GM19239 (cell line): ENCODE measurements around the gene TAS1R3.

ENCODE experiments used
- DNase-seq: peaks from one replicate; pipeline ENCODE4 v3.0.0; 2011; ENCODE audit warnings: low spot score; ENCODE audit not compliant: insufficient read length
- FAIRE-seq: peaks from 2 replicates; lab custom pipeline; 2011; peaks lifted over from hg19 to GRCh38; lab: Jason Lieb, UNC

The TAS1R3 gene

GRCh38 chr1:1335792-1336248, 4.7 kb downstream of the TAS1R3 start:
- FAIRE-seq (no peak), DNase-seq (no peak)

GRCh38 chr1:1336446-1336845, 5.4 kb downstream of the TAS1R3 start:
- FAIRE-seq (no peak), DNase-seq (no peak)

DNA sequence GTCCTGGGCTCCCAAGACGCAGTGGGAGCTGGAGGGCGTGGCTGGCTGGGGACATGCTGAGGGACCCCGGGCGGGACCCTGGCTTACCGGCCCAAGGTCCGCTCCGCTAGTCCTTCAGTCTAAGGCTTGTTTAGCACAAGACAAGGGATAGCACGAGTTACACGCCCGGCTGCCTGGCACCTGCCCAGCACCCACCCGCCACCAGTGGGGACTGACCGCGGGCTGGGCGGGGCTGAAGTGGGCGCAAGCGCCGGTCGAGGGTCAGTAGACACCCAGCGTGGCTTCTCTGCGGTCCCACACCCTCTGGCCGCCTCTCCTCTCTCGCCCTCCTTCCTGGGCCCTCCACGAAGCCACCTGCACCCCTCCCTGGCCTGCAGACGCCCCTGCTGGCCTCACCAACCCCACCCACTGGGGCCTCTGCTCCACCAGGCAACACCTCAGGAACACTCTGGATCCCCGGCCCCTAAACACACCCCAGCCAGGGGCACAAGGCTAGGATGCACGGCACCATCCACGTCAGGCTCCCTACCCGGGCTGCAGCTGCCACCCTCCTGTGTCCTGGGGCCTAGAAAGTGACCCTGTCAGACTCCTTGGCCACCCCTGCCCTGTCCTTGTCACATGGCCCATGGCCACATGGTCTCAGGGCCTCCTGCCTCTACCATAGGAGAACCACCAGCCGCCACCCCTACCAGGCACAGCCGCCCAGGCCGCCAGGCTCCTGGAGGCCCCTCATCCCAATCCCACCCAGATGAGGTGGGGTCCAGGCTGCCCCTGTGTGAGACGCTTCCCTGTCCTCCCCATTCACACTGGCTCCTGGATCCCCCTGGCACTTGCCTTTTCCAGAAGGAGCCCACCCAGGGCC, 6.1 kb downstream of the TAS1R3 start:
- no peak for DNase-seq
- no peak for FAIRE-seq

- no peak for DNase-seq
- no peak for FAIRE-seq
These were observed 6.7 kb downstream of the TAS1R3 start for GRCh38 chr1:1337793-1338147.

DNA sequence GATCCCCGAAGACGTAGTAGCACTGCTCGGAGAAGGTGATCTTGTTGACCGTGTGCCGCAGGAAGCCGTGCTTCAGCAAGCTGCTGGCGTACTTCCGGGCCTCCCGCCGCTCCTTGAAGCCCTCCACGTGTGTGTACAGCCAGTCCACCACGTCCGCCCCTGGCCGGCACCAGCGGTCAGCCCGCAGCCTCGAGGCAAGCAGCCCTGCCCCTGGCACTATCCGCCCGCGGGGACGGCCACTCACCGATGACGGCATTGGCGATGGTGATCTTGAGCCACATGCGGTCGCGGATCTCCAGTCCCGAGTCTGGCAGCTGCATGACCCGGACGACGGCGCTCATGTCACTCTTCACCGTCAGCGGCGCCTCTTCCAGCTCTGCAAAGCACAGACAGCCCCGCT, 7.2 kb downstream of the TAS1R3 start:
- FAIRE-seq = no peak

DNA sequence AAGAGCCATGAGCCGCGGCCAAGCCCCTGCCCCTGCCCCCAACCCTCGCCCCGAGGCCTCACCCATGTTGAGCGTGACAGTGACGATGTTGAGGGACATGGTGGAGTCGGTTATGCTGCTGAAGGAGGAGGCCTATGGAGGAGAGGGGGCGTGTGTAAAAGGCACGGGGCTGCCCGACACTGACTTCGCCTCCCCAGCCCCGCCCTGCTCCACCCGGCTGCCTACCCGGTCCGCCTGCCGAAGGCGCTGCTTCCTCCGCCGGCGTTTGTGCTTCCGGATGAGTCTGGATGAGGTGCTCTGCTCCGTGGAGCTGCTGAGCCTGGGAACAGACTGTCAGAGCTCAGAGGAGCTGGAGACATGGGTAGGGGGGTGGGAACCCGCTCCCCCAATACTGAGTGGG, 9.1 kb downstream of the TAS1R3 start:
- FAIRE-seq (no peak), DNase-seq (no peak)

More for the DNA sequence above, 7.2 kb downstream of the TAS1R3 start:
- no peak for DNase-seq

GRCh38 chr1:1340791-1341548, 9.9 kb downstream of the TAS1R3 start:
- DNase-seq = no peak
- FAIRE-seq = no peak

DNA sequence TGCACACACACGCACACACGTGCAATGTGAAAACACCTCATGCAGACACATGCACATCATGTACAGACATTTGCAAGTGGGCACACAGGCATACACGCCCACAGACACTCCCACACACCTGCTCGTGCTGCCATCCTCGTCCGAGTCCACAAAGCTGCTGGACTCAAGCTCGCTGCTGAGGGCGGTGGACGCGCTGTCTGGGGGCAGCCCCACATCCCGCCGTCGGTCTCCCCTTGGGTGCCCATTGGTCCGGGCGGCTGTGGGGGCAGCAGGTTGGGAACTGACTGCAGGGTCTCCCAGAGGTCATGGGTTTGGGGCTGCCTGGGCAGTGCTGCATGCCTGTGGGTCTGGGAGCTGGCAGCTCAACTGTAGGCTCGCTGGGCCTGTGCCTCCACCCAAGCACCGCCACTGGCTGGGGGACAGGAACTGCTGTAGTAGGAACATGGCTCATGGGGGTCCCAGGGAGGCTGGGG, 10.5 kb downstream of the TAS1R3 start:
- DNase-seq (no peak), FAIRE-seq (no peak)

DNA sequence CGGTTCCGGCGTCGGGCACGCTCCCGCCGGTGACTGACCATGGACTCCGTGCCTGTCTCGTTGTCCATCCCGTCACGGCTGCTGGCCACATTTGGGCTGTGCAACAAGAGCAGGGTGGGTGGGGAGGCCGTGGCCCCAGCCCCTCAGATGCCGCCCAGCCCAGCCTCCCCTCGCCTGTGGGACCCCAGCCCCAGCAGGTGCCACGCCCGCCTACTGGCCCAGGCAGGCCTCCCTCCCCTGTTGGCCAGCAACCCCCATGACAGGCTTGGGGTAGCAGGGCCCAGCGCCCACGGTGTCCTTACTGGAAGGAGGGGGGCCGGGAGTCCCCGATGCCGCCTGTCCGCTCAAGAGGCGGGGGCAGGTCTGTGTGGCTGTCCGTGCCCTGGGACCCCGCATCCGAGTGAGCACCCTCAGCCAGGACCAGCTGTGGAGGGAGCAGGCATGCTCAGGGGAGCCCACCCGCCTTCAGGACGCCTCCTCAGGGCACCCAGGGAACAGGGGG, 11.0 kb downstream of the TAS1R3 start:
- no peak for DNase-seq
- no peak for FAIRE-seq

DNA sequence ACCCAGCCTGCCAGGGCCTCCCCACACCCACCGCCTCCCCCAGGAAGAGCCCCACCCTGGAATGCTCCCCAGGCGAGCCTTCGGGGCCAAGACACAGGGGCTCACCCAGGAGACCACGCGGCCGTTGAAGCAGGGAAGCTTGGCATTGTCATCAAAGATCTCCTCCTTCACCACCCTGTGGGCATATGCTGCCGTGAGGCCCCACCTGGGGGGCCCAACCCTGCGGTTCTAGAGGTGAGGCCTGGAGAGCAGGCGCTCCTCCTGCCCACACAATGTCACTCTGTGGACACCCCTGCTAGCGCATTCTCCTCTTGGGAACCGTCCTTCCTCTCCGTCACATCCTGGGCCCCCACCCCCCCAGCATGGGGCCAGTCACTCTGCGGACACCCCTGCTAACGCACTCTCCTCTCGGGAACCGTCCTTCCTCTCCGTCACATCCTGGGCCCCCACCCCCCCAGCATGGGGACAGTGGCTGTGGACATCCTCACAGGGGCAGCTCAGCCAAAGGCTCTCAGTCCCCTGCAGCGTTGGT, 11.6 kb downstream of the TAS1R3 start:
- DNase-seq = no peak
- no peak for FAIRE-seq

GRCh38 chr1:1343811-1344421, 12.8 kb downstream of the TAS1R3 start:
- FAIRE-seq = no peak
- DNase-seq = no peak

DNA sequence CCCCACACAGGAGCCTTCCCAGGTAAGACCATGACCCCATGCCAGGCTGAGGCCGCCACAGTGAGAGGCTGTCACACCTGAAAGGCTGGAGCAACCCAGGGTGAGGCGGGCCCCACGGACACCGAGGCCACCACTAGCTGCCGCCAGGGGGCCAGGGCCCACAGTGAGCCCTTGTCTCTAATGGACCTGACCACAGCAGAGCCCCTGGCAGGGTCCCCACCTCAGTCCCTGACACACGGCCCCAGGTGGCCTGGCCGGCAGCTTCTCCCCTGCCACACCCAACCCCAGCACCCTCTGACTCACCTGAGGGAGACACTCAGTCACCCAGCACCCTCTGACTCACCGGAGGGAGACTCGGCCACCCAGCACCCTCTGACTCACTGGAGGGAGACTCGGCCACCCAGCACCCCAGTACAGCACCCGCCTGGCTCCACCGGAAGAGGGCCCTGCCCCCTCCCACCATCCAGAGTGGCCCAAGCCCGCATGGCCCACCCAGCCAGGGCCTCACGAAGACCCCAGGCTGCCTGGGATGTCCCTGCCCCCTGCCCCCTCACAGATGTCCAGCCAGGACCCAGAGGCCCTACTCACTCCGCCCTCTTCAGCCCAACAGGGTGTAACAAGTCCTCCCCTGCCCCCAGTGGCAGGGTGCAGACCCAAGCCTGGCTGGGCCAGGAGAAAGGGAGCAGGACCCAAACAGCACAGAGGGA, 13.7 kb downstream of the TAS1R3 start:
- DNase-seq (no peak), FAIRE-seq (no peak)

- no peak for FAIRE-seq
- DNase-seq = no peak
These were observed 14.3 kb downstream of the TAS1R3 start for GRCh38 chr1:1345384-1345783.

GRCh38 chr1:1345860-1346500, 14.9 kb downstream of the TAS1R3 start:
- DNase-seq (no peak), FAIRE-seq (no peak)

DNA sequence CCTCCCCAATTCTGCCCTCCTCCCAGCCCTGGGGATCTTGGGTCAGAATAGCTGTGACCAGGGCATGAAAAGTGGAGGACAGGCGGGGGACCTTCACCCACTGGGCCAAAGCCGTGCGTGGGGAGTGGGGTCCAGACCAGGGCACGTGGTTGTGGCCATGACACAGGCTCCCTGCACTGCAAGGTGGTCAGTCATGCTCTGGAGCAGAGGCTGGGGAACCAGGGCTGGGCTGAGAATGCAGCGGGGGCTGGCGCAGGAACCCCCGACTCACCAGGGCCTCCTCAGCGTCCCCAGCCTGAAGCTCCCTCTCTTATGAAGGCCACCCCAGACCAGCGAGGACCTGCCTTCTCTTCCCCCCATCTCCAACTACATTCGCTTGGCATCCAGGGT, 15.4 kb downstream of the TAS1R3 start:
- no peak for FAIRE-seq
- no peak for DNase-seq

DNA sequence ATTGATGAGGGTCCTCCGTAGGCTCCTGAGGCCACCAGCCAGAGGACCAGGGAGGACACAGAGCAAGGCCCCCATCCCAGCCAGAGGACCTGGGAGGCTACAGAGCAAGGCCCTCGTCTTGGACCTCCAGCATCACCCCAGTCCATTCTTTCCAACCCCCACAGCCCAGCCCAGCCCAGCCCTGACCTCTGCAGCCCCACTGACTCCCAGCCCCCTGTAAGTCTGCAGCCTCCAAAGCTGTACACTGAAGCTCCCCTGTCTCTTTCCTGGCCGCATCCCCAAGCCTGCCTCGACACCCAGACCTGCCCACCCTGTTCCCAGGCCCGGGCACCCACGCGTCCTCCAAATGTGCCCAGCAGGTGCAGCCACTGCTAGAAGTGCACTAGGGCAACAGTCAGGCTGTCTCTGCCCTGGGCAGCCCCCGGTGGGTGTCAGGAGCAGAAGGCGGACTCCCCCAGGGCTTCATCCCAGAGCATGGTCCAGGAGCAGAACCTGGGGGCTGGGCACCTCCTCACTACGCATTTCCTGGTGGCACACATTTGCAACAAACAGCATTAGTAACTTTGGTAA, 16.0 kb downstream of the TAS1R3 start:
- DNase-seq (no peak), FAIRE-seq (no peak)

GRCh38 chr1:1347663-1348419, 16.8 kb downstream of the TAS1R3 start:
- DNase-seq = no peak
- no peak for FAIRE-seq
